Activated CD8-positive, alpha-beta memory T cell treated with anti-CD3 and anti-CD28 coated beads for 36 hours (primary cell): ENCODE results near the gene COL15A1. TPM values are rescaled to one million over a fixed set of nuclear protein-coding genes. Genes with fewer than 3 reads are reported as not detected.
"Not testable (repeated sequence)": the region's sequence is repeated elsewhere in the genome, so short reads cannot be mapped to it uniquely, and the experiment has no call there.

ENCODE experiments used
- CTCF ChIA-PET: fragments of 350-600 bp; sonication (Branson Sonifier 250); formaldehyde crosslinking; loops from one replicate; lab custom pipeline; 2021; ENCODE audit warnings: antibody characterized with exemption; lab: Charles Lee
- POLR2A ChIA-PET: fragments of 350-600 bp; sonication (Branson Sonifier 250); formaldehyde crosslinking; loops from one replicate; lab custom pipeline; 2021; ENCODE audit warnings: antibody characterized with exemption; lab: Charles Lee
- total RNA-seq, 2 experiments: library from RNA; stranded (reverse); gene quantifications; one replicate each; pipeline ENCODE4 v1.2.3, GENCODE V29; 2021

The COL15A1 gene
- total RNA-seq, 2 experiments from 2014 or later = 0.02 to 0.04 TPM

DNA sequence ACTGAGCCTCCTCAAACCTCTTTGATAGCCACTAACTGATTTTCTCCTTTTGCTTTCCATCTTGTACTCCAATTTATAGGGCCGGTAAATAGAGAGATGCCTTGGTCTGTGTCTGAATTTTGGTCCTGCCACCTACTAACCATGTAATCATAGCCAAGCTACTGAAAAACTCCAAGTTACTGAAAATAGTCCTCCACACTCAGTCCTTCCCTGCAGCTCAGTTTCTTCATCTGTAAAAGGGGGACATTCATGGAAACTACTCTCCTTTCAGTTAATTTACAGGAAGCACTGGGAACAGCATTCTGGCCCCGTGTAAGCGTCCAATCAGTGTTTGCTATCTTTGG is 131.2 kb downstream of the COL15A1 start:
- CTCF ChIA-PET = no interaction called here
- POLR2A ChIA-PET = no interaction called here

DNA sequence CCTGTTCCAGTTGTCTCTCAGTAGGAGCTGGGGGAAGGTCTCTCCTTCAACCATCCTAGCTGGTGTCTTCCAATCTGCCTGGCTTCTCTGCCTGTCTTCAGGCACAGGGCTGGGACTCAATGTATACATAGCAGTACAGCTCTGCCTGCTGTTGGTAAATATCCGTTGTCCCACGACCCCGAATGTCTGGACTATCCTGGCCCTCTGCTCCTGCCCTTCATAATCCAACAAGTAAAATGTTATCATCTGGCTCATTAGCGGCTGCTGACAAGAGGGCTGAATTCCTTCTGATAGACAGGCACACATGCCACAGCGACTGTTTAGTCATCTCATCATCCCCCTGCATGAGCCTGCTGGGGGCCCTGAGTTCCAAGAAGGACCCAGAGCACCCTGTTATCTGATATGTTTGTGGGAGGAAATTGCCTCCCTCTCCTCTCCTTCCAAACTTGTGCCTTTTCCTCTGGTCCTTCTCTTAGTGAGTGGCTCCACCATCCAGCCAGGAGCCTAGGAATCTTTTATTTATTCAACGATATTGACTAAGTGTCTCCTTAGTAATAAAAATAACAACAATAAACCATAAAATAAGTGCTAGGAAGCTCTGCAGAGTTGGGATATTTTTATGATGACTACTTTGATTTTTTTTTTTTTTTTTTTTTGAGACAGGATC is 131.7 kb downstream of the COL15A1 start:
- CTCF ChIA-PET = no interaction called here
- POLR2A ChIA-PET = no interaction called here

DNA sequence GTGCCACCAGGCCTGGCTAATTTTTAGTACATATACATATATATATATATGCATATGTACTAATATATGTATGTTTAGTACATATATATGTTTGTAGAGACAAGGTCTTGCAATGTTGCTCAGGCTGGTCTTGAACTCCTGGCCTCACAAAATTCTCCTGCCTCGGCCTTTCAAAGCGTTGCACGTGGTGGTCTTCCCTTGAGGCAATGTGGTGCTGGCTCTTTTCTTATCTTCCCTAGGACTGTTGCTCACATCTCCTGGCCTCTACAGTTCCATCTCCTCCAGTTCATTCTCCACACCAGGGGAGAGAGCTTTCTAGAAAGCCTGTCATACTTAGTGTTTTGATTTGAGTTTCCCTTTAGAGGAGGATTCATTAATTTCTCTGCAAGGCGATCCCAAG is 132.3 kb downstream of the COL15A1 start:
- ChIA-PET CTCF (no interaction called here), POLR2A (interaction anchor here (1.4 kb wide), 1 partner anchor 17 kb away, joined by 3 read pairs; no protein-coding TSS in a partner anchor)

DNA sequence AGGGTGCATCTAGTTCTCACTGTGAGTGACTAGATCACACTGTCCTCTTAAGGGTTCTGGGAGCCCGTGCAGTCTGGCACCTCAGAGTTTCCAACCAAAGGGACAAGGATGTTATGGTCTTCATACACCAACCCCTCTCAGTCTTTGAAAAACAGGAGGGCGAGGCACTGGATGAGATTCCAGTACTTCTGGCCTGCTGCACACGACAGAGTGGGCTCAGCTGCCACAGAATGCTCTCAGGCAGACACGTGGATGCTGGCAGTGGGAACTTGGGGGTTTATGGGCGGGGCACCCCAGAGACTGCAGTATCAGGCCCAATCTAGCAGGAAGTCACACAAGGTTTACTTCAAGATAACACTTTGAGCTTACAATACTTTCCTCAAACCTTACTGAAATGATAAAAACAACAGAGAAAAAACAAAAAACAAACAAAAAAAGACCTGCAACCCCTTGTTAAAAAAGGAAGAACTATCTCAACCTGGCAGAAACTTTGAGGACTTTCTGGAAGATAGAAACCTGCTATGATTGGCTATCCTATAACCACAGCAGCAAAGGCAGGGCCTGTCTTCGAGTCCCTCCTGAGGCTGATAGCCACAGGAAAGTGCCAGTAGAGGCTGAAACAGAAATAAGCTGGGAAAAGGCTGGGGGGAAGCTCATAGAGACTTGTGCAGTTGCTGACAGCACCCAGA is 132.9 kb downstream of the COL15A1 start:
- POLR2A ChIA-PET = interaction anchor here (1.4 kb wide), 1 partner anchor 16 kb away, joined by 3 read pairs; no protein-coding TSS in a partner anchor
- CTCF ChIA-PET = no interaction called here

GRCh38 chr9:99078717-99079116 is 135.0 kb downstream of the COL15A1 start:
- ChIA-PET CTCF (interaction anchor here (1.3 to 1.5 kb wide), 2 partner anchors 26 to 104 kb away, joined by 3 to 6 read pairs; no protein-coding TSS in a partner anchor), POLR2A (no interaction called here)

GRCh38 chr9:99079542-99079941 is 135.8 kb downstream of the COL15A1 start:
- ChIA-PET POLR2A (no interaction called here), CTCF (interaction anchor here (1.3 to 1.5 kb wide), 2 partner anchors 27 to 104 kb away, joined by 3 to 6 read pairs; no protein-coding TSS in a partner anchor)

- POLR2A ChIA-PET = no interaction called here
- CTCF ChIA-PET = no interaction called here
Observed at GRCh38 chr9:99083051-99083450, 139.3 kb downstream of the COL15A1 start.

DNA sequence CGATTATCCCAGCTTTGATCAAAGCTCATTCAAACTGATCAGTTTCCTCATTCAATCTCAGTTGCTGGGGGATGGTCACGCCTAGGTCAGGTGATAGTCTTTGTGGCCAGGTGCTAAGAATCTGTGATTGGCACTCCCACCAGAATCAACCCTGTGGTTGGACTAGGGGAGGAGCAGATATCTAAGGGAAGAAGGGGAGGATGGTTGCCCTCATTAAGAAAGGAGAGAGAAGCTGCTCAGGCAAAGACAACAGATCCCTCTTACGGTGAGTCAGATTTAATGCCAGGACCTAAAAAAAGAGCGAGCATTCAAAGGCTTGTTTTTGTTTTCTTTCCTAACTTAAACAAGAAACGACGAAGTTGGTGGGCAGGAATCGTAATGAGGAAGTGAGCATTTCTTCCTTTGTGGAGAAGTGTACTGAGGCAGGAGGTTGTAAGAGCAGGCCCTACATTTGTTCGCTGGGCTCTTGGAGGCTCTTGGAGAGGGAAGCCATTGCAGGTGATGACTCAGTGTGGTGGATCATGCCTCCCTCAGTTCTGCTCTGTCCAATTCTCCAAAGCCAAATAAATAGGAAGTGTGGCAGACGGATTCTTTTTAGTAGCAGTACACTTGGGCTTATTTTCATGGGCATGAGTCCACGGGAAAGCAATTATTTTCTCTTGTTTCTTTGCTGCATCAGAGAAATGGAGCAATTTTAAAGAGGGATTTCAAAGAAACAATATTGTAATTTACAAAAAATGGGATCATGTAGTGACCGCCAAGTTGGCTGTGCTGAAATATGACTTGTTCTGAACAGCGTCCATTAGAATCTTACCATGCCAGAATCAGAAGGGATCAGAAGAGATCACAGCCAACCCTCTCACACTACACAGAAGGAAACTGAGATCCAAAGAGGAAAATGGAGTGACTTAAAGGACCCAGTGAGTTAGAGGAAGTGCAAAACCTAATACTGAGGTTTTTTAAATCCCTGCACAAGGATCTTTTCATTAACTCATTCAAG is 142.5 kb downstream of the COL15A1 start:
- ChIA-PET CTCF (no interaction called here), POLR2A (no interaction called here)

DNA sequence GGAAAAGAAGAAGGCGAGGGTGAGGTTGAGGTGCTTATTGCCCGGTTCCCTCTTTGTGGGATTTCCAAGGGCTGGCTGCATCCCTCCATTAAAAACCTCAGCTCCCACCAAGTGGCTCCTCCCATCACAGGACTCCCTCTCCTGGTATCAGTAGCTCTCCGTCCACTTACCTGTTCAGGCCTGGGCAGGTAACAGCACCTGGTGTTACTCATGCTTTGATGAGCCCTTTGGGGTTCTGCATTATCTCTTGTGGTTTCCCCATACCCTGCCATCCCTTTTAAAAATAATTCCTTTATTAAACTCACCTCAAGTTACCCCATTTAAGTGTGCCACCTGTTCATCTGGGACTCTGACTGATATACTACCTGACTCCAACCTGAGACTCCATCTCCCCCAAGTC is 143.8 kb downstream of the COL15A1 start:
- POLR2A ChIA-PET = no interaction called here
- CTCF ChIA-PET = no interaction called here

GRCh38 chr9:99090336-99091130 is 146.8 kb downstream of the COL15A1 start:
- ChIA-PET POLR2A (no interaction called here), CTCF (no interaction called here)

DNA sequence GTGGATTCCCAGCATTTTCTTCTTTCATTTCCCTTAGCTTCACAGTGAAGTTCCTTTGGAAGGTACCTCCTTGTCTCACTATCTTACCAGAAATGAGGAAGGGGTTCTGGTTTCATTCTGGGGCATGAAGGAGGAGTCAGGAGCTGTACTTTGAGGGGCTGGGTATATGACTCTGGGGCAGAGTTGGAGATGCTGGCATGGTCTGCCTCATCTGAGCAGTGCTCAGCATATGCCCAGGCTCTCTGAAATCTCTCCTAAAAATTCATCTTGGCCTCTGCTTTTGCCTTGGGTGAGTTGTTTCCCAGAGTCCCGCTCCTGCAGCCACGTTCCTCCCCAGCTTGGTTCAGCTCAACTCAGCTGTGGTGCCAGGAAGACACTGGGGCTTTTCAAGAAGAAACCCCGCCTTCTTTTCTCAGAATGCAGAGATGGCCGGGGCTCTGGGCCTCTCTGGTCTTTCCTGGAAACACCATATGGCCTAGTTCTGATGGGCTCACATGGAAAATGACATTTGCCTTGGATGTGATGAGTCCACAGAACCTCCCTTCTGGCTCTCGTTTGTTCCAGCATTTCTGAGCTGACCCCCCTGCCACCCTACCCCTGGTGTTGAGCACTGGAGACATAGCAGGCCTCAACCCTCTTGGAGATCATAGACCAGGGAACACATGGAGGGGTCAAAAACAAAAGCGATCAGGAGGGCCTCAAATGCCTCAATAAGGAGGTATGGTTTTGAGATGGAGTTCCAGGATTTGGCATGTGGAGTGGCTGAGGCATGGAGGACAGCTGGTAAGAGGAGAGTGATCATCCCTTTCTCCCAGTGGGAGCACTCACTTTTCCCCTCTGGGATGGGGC is 149.2 kb downstream of the COL15A1 start:
- POLR2A ChIA-PET = interaction anchor here (1.1 to 1.6 kb wide), 3 partner anchors 12 to 16 kb away, joined by 3 to 6 read pairs (median 5); partner anchors contain the start of gene TGFBR1

GRCh38 chr9:99093492-99093791 is 149.7 kb downstream of the COL15A1 start:
- ChIA-PET POLR2A (interaction anchor here (1.1 to 1.6 kb wide), 2 partner anchors 11 to 17 kb away, joined by 3 to 6 read pairs; partner anchors contain the start of gene TGFBR1), CTCF (no interaction called here)

More for the DNA sequence above, 149.2 kb downstream of the COL15A1 start:
- CTCF ChIA-PET = interaction anchor here (0.6 kb wide), 1 partner anchor 81 kb away, joined by 6 read pairs; no protein-coding TSS in a partner anchor

DNA sequence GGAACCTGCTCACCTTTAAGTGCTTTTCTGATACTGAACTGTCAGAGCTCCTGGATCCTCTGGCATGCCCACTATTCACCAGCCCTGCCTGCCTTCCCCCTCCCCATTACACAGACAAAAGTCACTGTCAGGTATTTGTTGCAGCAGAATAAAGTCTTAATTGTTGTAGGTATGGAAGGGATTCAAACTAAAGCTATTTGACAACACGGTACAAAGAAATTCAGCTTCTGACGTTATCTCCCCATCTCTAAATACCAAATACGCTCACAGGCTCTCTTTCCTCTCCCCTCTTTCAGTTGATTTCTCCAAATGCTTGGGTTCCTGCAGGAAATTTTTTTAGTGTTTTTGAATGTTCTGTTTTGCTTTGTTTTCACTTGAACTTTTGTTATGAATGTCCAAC is 151.9 kb downstream of the COL15A1 start:
- CTCF ChIA-PET = interaction anchor here (0.9 kb wide), 1 partner anchor 96 kb away, joined by 3 read pairs; no protein-coding TSS in a partner anchor
- POLR2A ChIA-PET = interaction anchor here (1.7 kb wide), 1 partner anchor 9 kb away, joined by 5 read pairs; no protein-coding TSS in a partner anchor

- CTCF ChIA-PET = no interaction called here
- POLR2A ChIA-PET = no interaction called here
Observed at GRCh38 chr9:99096409-99096808, 152.7 kb downstream of the COL15A1 start.

- CTCF ChIA-PET, POLR2A ChIA-PET: not testable (repeated sequence)
Observed at GRCh38 chr9:99099806-99100585, 156.3 kb downstream of the COL15A1 start.

DNA sequence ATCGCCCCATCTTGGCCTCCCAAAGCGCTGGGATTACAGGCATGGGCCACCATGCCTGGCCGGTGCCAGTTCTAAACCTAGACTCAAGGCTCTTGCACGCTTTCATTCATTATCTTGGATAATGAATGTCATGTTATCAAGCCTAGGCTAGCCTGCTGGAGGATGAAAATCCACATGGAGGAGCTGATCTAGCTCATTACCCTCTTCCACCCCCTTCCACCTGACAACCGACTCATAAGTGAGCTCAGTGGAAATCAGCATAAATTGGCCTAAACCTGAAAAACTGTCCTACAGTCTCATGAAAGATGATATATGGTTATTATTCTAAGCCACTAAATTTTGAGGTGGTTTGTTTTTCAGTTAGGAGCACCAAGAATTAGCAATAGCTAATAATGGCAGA is 157.6 kb downstream of the COL15A1 start:
- CTCF ChIA-PET = no interaction called here
- POLR2A ChIA-PET = no interaction called here

DNA sequence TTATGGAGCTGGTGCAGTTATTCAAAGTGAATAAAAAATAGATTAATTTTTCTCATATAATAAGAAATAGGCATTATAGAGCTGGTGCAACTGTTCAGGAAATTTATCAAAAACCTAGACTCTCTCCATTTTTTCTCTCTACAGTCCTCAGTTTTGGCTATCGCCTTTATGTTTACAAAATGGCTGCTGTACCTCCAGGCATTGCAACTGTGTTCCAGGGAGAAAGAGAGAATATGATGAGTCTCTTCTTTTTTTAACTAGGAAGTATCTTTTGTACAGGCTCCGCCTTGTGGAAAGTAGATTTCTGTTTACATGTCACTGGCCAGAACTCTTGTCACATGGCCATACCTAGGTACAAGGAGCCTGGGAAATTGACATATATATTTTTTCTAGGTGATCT is 158.1 kb downstream of the COL15A1 start:
- POLR2A ChIA-PET = no interaction called here
- CTCF ChIA-PET = no interaction called here
